ENCODE data around the gene NLRP14.

NLRP14 gene

DNA sequence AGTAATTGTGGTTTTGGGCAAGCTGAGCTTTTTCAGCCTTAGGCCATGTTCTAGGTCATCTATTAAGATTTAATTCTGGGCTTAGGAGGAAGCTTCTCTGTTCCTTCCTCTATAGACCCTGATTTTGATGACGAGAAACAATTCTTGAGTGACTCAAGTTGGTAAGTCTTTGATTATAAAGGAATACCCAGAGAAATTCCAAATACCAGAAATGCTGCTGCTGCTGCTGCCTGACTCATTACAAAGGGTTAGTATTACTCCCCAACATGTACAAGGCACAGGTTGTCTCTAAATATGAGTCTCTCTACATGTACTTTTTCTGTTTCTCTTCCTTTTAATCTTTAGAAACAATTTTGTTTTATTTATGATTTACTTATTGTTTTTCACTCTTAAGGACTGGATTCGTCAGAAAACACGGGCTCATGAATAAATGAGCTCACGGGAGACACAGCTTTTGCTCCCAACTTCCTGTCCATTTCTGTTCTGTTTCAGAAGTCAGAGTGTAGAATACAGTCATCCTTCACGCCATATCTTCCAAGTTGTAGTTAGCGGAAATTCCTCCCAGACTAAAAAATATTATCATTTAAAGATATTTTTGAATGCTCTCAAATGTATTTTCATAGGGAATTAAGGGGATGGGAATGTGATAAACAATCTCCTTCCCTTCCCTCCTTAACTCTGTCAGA, 36.7 kb downstream of the NLRP14 start:
- DNase-seq = no peak

DNA sequence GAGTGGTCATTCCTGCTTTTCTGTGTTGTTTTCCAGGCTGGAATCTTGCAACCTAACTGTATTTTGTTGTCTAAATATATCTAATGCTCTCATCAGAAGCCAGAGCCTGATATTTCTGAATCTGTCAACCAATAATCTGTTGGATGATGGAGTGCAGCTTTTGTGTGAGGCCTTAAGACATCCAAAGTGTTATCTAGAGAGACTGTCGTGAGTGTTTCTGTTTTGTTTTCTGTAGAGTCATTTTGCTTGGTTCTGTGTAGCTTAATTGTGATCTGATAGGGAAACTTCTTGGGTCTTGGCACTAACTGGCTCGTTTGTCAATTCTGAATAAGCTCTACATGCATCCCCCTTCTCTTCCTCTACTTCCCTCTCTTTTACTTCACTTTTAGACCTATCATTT, 37.4 kb downstream of the NLRP14 start:
- no peak for DNase-seq

DNA sequence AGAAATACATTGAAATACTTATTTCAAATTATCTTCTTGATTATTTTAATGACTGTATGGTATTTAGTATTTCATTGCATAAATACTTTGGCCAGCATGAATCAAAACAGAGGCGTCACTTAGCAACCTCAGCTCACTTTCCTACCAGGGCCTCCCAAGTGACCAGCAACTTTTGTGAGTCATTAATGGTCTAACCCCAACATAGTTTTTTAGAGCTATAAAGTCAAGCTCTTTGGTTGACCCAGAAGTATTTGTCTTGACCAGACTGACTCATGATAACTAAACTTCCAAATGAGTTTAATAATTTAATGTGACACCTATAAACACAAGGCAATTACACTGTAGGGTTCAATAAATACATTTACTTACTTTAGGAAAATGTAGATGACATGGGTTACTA, 40.6 kb downstream of the NLRP14 start:
- no peak for DNase-seq

DNA sequence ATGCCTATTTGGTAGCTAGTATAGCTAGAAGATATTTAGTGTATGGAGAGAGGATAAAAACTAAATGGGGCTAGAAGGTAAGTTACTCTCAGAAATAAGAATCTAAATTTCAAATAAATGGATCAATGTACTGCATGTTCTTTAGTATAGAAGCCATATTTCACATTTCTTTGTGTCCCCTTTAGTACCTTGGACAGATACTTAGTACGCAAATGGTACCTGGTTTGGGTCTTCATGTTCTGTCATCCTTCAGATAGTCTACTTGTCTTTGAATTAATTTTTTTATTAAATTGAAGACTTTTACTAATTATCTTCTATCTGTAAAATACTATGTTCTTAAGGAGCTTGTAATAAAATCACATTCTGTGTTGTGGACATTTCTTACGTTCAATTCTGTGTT, 42.3 kb downstream of the NLRP14 start:
- DNase-seq = no peak

DNA sequence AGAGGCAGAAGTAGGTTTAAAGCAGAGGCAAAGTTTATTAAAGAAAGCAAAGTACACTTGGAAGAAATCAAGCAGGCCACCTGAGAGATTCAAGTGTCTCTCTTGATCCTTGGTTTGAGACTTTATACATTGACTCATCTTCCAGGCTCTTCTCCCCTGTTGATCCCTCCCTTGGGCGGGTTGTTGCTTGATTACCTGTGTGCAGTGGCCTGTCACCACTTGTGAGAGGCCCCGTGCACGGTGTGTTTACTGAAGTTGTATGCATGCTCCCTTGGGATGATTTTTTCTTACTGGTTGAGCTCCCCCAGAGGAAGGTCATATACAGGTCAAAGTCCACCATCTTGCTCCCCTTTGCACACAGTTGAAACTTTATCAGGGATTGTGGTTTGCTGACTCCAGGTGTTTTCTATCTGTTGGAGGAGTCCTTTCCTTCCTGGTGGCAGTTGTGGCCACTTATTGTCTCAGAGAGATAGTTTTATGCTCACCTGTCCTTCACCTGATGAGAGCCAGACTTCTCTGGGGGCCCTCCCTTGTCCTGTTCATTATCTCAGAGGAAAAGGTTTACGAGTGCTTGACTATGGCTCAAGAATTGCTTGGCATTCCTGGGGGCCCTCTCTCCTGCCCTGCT, 52.2 kb downstream of the NLRP14 start:
- no peak for DNase-seq

DNA sequence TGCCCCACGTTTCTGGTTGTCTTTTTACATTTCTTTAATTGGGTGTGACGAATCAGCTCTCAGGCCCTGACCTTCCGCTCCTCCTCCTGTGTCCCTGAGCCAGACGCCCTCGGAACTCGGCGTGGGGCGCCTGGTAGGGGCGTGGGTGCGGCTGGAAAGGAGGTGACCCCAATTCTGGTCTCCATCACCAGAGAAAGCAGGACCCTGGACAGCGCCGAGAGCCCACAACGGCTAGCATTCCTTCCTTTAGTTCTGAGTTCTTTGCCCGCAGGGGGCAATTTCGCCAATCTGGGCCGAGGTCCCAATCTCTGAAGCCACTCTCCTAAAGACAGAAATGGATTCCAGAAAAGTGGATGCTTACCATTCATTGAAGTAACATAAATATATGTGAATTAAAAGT, 56.8 kb downstream of the NLRP14 start:
- no peak for DNase-seq

DNA sequence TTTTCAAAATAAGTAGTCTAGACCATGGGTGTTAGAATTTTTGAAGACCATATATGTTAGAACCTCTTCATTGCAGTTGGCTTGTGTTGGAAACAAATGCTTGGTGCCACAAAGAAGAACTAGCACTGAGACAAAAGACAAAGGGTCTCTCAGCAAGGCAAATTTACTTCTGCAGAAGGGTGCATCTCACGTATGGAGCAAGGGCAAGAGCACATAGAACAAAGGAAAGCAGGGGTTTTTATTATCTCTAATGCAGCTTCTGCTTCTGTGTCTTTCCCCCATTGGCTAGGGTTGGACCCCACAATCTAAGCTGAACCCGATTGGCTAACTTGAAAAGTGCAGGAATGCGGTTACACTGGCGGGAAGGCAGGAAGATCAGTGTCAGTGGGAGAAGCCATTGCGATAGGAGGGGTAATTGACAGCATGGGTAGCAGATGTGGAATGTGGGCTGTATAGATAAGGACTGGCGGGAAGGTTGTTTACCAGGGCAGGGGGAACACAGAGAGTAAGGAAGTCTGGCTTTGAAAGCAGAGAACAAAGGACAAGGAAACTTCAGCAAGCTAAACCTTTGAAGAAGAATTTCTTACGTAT, 59.4 kb downstream of the NLRP14 start:
- DNase-seq = no peak

DNA sequence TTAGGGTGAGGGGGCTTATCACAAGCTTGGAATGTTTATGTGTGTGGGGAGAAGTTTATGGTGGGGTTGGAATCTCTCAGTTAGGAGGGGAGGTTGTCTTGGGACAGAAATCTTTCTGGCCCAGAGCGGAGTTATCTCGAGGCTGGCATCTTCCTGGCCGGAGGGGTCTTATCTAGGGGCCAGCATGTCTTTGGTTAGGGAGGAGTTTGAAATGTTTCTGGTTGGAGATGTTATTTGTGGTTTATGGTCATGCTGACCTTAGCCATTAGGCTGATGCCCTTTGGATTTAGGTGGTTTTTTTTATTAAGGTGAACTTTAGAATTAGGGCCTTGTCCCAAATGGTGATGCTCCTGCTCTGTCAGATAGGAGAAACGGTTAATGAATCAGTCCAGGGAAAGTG, 60.6 kb downstream of the NLRP14 start:
- no peak for DNase-seq

DNA sequence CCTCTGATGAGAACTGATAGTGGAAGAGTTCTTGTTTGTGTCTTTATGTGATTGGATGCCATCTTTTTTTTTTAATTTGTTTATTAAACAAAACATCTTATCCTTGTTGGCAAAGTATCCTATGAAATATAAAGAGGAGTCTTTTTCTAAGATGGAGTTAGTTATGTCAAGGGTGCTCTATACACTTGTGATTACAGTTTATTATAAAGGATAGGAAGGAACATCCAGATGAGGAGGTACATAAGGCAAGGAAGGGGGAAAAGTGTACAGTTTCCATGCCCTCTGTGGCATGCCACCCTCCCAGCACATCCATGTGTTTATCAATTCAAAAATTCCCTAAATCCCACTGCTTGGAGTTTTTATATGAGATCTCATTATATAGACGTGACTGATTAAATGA, 61.2 kb downstream of the NLRP14 start:
- no peak for DNase-seq

DNA sequence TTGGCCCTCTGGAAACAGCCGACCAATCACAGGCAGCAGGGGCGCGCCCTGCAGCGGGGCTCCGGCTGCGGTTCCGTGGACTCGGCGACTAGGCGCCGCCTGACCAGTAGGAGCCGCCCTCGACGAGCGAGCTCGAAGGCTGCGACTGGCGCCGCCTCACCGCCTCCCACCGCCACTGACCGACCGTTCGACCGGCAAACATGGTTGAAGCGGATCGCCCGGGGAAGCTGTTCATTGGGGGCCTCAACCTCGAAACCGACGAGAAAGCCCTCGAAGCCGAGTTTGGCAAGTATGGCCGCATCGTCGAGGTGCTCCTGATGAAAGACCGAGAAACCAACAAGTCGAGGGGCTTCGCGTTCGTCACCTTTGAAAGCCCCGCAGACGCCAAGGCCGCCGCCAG, 68.6 kb downstream of the NLRP14 start, which contains the start of gene RBMXL2:
Gene RBMXL2, plus strand, starts transcription at position 78 of the 400 bp plus-strand sequence. Its CDS starts 123 bp downstream, at position 201.
- DNase-seq = no peak

DNA sequence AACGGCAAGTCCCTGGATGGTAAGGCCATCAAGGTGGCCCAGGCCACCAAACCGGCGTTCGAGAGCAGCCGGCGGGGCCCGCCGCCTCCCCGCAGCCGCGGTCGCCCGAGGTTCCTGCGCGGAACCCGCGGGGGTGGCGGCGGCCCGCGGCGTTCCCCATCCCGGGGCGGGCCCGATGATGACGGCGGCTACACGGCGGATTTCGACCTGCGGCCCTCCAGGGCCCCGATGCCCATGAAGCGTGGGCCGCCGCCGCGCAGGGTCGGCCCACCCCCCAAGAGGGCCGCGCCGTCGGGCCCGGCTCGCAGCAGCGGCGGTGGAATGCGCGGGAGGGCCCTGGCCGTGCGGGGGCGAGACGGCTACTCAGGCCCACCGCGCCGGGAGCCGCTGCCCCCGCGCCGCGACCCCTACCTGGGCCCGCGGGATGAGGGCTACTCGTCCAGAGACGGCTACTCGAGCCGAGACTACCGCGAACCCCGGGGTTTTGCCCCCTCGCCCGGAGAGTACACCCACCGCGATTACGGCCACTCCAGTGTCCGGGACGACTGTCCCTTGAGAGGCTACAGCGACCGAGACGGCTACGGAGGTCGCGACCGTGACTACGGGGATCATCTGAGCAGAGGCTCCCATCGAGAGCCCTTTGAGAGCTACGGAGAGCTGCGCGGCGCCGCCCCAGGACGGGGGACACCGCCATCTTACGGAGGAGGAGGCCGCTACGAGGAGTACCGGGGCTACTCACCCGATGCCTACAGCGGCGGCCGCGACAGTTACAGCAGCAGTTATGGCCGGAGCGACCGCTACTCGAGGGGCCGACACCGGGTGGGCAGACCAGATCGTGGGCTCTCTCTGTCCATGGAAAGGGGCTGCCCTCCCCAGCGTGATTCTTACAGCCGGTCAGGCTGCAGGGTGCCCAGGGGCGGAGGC, 69.3 kb downstream of the NLRP14 start:
- no peak for DNase-seq

DNA sequence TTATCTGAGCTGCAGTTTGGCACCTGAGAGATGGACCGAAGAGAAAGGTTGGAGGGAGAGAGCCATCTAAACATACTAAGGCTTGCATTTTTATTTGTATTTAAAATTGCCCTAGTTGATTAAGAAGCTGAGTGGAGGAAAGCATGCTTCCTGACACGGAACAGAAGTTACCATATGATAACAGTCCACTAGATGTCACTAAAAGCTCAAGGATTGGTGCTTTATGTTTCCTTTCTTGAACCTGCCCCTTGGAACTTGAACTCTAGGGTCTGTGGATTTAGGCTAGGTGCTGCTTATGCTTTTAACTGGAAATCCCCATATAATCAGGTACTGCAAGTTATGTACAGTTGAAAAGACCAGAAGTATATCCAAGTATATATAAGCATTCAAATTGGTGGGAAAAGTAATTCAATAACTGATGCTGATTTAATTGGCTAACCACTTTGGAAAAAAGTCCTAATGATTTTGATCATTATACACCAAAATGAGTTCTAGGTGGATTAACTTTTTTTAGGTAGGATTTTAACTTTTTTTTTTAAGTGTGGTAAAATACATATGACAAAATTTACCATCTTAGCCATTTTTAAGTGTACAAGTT, 78.1 kb downstream of the NLRP14 start:
- no peak for DNase-seq

DNA sequence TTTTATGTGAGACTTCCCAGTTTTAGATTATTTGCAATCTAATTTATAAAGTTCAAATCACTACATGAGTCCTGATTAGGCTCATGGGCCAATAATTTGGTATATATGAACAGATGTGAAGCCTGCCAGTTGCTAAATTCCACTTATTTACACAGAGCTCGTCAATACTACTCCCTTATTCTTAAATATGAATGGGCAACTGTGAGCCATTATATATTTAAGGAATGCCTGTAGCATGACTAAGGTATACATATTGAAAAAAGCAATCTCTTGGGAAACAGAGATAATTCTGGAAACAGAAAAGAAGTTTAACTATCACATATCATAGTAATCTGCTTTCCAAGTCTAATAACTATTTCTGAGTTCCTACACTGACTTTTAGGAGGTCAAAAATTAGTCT, 95.5 kb downstream of the NLRP14 start:
- DNase-seq = no peak

DNA sequence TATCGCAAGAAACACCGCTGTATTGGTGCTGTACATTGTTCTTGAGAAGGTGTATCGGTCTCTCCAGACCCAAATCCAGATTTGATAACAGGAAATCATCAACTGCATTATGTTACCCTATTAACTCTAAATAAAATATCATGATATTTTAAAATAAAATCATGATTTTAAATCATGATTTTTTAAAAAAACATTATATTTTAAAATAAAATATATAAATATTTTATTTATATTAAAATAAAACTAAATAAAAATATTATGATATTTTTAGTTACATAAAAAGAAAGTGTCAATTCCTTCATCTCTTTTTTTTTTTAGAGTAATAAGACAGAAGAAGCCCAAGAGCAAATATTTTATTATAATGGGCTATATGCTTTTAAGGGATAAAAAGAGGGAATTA, 96.1 kb downstream of the NLRP14 start:
- no peak for DNase-seq
